Sigmoid colon (tissue), 4 donors: ENCODE results near the gene TPGS1.

ENCODE experiments used
- CTCF ChIP-seq, 4 experiments: fragments of 450-650 bp in 3 of 4; fragments of 200-600 bp in 1 of 4; IDR thresholded peaks; one replicate each; pipeline ENCODE4 v1.5.1; 2016 to 2019; ENCODE audit warnings: antibody characterized with exemption in 4 of 4, mild to moderate bottlenecking in 3 of 4, moderate library complexity in 2 of 4
- EP300 ChIP-seq, 4 donors: sonication (generic); formaldehyde crosslinking; IDR thresholded peaks; one replicate each; pipeline ENCODE4 v1.6.1; 2017; ENCODE audit warnings: antibody characterized with exemption in 4 of 4
- POLR2A ChIP-seq, 2 donors: fragments of 450-650 bp; IDR thresholded peaks; one replicate each; pipeline ENCODE4 v1.6.1; 2016; ENCODE audit warnings: antibody characterized with exemption in 2 of 2, mild to moderate bottlenecking in 2 of 2, moderate library complexity in 2 of 2
- POLR2AphosphoS5 ChIP-seq, 4 donors: sonication (generic); formaldehyde crosslinking; IDR thresholded peaks; one replicate each; pipeline ENCODE4 v1.6.1; 2017; ENCODE audit warnings: antibody characterized with exemption in 4 of 4

GRCh38 chr19:485077-485476 is 22.2 kb upstream of the TPGS1 start:
- TF ChIP-seq POLR2A (IDR thresholded peaks at IDR 0.05), result no peak
- no peak for TF ChIP-seq EP300 (IDR thresholded peaks at IDR 0.05)
- no peak for TF ChIP-seq CTCF (IDR thresholded peaks at IDR 0.05)
- no peak for TF ChIP-seq POLR2AphosphoS5 (IDR thresholded peaks at IDR 0.05)
